Activated T-cell treated with anti-CD3 and anti-CD28 coated beads, Interleukin-2, amount 50 U/mL, for 1 hour (primary cell): ENCODE results near the gene EPOP.

Experiments
- DNase-seq: peaks from one replicate; pipeline ENCODE4 v3.0.0-alpha.2; 2020

EPOP gene

DNA sequence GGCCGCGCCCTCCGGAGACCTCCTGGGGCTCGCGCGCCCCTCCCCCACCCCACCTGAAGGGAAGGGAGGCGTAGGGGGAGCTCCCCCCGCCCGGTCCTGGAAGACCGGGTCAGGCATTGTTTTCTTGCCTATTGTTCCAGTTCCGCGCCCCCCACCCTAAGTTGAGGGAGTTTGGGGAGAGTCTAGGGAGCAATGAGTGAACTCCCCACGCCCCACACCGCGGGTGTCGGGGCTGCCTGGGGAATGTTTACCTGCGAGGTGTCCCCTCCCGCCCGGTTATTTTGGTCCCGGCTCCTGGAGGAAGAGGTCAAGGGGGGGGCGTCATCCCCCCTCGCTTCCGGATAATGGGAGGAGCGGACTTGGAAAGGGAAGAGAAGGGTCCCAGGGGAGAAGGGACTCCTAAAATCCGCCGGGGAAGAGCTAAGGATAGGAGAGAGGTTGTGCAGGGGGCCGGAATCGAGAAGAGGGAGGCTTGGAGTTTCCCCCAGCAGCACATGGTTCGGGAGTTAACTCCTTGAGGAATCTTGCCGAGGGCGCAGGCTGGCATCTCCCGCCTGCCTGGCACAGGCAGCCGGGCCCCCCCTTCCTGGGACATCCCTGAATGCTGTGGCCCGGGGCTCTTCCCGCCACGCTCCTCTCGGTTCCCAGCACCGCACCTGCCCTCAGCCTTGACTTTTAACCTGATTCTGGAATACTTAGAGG lies 31.2 kb upstream of the EPOP start:
- no peak for DNase-seq

DNA sequence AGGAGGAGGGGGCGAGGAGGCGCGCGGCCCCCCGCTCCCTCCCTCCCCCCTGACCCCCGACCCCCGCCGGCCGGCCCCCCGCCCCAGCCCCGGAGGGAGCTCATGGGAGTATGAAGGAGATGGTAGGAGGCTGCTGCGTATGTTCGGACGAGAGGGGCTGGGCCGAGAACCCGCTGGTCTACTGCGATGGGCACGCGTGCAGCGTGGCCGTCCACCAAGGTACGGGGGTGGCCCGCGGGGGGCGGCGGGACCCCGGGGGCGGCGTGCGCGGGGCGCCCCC lies 30.7 kb upstream of the EPOP start:
- no peak for DNase-seq

DNA sequence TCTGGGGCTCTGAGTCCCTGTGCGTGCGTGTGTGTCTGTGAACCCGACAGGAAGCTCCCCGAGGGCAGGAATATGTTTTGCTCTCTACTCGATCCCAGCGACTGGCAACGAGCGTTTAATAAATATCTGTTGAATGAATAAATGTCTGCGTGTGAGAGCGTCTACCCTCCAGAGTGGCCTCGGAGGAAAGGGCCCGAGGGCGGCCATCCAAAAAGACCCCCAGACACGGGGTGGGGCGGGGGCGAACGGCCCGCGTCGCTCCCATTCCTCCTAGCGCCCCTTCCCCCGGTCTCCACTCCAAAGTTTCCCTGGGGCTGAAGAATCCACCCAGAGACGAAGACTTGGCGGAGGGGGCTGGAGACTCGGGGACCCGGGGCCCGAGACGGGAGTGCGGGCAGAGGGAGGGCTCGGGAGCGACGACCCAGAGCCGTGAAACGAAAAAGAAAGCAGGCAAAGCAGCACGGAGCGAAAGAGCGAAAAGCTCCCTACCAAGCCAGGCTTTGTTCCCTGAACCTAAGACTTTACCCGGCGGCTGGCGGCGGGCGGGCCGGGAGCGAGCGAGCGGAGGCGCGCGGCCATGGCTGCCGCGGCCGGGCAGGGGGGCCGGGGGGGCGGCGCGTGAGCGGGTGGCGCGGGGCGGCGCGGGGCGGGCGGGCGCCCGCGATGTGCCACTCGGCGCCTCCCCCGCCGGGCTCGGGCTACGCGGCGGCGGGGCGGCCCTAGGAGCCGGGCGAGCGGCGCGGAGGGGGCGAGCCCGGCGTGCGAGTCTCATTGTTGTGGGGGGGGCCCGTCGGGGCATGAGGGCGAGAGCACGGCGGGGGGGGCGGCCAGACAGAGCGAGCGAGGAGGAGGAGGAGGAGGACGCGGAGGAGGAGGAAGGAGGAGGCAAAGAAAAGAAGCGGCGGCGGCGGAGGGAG lies 30.1 kb upstream of the EPOP start, which contains the start of gene MLLT6:
Gene MLLT6, plus strand, starts transcription at position 668 of the 917 bp plus-strand sequence. CDS start 360 bp downstream, outside the sequence.
- peak; percentile 84 for DNase-seq

DNA sequence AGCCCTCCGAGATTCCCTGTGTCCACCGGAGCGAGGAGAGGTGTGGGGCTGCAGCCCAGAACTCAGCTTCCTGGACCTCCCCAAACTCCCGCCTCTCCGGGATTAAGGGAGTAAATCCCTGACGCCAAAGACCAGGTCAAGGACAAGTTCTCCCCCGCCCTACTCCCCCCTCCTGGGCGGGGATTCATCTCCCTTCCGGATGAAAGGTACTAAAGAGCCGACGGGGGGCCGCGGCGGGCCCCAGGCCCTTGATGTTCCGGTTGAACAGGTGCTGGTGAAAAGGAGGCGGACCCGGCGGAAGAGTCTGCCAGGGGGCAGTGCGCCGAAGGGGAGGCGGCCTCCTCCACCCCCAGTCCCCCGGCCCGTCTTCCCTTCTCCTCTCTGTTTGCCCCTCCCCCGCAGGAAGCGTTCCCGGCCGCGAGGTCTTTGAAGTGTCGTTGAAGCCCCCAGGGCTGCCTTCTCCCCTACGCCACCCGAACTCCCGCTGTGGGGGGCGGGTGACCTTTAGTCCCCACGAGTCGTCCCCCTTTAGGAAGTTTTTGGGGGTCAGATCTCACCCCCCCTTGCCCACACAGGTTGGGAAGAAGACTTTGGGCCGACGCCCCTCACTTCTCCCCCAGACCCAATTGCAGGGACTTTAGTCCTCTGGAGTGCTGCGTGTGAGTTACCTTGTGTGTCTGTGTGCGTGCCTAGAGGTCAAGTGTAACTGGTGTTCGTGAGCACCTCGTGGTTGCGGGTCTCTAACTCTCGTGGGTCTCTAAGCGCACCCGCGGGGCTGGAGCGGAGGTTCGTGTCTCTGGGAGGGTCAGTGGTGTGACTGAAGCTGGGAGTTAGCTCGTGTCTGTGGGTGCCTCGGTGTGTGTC lies 29.2 kb upstream of the EPOP start:
- peak; percentile 67 for DNase-seq

DNA sequence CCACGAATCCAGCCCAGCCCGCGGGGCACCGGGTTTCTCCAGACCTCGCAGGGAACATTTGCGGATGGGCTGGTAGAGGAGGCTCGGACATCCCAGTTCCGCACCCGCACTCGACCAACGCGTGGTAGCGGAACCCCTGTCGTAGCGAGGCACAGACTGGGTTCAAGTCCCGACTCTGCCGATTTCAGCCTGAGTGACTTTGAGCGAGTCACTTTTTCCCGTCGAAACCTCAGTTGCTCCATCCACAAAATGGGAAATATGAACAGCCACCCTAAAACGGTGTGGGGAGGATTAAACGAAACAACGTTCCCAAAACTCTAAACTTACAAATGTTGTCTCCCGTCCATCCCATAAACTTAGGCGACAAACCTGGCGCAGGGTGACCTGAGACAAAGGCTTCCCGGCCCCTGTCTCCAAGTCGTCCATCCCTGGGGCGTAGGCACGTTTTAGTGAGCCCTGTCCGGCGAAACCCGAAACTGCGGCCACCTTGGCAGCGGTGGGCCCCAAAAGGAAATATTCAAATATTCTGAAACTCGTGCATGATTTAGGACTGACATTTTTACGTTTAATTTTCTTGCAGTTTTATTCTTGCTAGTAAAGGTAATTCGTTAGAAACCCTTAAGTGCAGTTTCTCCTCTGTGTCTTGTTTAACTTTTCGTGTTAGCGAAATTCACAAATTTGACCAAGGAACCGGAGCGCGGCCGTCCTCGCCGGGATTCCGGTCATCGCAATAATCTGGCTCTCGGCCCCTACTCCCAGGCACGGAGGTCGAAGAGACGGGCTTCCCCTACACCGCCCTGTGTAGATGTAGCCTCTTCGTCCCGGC lies 28.4 kb upstream of the EPOP start:
- DNase-seq = peak; percentile 30

DNA sequence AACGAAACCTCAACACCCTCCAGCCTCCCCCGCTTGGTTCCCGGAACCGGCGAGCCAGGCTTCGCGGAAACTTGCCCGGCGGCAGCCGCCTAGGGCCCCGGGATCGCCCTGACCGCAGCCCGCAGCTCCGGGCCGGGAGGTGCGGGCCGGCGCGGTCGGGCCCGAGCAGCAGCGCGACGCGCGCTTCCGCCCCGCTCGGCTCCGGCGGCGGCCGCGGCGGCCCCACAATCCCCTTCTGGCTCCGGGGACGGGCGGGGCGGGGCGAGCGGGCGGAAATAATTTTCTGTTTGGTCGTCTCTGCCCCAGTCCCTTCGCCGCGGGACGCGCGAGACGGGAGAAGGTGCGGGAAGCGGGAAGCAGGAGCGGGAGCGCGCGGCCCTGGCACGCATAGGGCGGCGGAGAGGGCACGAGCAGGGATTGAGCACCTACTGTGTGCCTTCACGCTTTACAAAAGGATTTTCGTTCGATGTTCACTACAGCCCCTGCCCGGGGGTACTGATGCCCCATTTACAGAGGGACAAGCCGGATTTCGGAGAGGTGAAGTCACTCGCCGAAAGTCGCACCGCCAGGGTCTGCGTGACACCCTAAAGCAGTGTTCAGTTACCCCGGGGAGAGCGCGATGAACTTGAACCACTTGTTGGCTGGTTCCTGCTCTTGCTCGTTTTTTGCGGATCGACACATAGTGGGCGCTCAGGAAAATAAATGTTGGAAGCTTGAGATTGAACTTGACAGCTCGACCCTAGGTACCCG lies 27.6 kb upstream of the EPOP start:
- DNase-seq = peak; percentile 82

DNA sequence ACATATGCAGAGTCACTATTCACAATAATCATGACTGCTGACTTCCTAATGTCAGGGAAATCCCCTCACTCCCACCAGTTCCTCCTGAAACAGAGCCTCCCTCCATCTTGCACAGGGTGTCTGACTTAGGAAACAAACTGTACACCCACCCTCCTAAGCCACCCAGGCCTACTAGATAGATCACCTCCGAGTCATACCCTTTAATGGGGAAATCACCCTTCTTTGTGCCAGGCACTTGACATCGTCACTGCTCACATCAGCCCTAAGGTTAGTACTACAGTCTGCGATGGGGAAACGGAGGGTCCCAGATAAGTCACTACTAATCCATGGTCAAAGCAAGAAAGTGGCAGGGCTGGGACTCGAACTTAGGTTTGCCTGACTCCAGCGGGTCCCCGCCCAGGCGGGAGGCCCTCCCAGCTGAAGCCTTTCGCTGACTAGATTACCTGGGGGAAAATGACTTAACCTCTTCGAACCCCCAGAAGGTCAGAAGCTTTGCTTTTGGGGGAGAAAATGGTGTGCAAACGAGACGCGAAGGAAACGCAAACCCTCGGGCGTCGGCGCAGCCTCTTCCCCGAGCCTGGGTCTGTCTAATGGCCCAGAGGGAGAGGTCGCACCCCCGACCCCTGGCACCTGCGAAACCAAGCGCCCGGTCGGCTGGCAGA lies 26.9 kb upstream of the EPOP start:
- DNase-seq = peak; percentile 78

DNA sequence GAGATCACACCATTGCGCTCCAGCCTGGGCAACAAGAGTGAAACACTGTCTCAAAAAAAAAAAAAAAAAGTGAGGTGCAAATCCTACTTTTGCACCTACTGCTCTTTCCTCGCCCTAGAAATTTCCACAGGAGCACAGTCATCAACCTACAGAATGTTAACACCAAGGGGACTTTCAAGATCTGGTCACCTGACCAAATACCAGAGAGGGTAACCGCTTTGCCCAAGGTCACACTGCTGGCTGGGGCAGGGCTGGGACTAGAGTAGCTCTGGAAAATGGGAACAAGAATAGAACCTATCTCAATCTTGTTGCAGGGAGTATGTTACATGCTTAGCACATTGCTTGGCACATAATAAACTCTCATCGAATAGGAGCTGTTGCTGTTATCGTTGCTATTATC lies 24.0 kb upstream of the EPOP start:
- no peak for DNase-seq

DNA sequence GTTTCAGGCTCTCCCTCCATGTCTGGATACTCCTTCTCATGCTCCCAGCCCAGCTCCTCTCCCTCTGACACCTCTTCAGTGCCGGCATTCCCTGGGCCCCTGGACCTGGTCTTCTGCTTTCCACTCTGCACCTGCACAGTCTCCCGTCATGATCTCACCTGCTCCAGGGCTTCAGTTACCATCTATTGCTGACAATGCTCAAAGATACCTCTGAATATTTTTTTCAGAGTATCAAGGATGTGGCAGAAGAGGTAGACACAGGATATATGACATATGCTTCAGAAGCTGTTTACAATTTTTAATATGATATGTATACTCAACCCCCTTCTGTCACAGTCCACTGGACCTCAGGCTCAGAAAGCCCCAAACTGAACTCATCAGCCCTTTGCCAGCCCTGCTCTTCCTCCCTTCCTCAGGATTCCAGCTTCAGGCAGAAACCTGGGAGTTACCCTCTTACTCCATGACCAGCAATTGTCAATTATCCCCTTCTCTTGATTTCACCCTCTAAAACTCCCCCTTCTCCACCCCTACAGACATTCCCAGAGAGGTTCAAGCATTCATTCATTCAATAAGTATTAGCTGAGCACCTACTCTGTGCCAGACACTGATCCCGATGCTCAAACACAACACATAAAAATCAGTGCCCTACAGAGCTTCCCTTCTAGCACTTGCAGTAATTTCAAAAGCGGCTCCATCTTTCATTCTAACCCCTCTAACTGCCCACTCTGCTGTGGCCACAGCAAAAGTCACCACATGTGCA lies 22.5 kb upstream of the EPOP start:
- DNase-seq = no peak

DNA sequence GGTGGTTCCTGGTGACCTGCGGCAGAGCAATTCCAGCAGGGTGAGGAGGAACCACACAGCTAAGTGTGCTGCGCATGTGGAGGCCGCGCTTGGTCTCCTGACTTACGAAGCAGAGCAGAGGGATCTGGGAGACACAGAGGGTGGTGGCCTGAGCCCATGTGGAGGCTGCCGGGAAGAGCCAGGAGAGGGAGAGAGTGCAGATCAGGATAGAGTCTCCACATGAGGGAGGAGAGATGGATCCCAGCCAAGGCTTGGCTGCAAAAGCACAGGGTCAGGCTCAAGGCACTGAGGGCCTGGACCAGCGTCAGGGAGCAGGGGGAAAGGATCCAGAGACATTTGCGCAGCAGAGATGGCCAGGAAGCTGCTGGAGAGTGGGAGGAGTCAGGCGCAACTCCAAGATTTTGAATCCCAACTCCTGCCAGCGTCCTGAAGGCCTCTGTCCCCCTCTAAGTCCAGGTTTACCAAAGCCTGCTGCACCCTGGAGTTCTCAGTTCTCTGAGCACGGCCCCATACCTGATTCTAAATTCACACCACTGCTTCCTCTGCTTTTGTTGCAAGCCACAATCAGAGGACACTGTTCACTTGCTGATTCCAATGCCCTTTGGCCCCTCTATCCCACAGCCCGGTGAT lies 19.1 kb upstream of the EPOP start:
- no peak for DNase-seq

DNA sequence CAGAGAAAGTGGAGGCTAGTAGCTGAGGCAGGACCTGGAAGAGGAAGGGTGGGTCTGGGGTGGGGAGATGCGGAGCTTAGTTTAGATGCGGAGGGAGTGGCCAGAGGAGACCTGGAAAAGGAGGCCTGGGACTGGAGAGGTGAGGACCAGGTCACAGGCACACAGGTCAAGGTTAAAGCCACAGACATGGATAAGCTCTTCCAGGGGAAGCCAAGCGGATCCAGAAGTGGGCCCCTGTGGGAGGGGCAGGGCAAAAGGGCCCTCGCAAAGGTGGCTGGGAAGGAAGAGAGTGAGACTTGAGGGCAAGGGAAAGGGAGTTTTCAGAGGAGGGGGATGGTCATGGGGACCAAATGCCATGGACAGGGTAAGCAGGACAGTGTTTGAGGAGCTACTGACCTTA lies 16.4 kb upstream of the EPOP start:
- DNase-seq = no peak

DNA sequence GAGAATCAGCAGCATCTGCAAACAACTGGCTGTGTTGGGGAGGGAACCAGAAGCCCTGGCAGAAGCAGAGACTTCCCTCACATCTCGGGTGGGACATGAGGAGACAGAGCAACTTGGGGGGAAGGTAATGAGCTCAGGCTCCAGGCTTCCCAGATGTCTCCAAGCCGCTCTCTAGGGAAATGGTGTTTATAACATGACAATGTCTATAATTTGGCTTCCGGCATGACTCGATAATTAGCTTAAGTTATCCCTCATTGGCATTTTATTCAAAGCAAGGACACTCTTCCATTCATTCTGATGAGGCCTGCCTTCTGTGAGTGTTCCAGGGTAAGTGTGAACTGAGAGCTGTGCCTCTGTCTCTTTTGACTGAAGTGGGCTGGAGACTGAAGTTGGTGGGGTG lies 15.6 kb upstream of the EPOP start:
- no peak for DNase-seq

DNA sequence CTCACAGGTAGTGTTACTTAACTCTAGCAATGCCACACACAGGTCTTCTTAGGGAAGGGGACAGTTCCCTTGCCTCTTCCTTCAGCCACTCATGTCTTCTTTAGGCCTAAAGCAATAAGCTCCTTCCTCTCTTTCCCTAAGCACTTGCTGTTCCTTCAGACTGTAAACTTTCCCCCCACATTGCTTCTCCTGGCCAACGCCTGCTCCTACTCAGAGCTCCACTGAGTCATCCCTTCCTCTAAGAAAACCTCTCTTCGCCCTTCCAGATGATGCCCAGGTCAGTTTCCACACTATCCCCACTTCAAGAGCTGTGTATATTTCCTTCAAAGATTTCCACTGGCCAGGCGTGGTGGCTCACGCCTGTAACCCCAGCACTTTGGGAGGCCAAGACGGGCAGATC lies 12.5 kb upstream of the EPOP start:
- no peak for DNase-seq

DNA sequence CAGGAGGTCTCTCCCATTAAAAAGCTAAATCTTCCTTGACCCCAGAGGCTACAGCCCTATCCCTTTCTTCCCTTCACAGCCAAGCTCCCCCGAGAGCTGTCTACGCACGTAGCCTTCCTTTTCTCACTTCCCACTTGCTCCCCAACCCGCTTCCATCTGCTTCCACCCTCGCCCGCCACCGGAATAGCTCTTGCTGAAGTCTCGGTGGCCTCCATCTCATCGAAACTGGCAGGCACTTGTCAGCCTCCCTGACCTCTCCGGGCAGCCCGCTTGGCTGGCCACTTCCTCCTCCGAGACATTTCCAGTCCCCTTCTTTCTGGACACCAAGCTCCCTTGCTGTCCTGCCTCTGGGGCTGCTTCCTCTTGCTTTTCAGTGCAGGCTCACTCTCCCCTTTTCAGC lies 10.7 kb upstream of the EPOP start:
- no peak for DNase-seq

DNA sequence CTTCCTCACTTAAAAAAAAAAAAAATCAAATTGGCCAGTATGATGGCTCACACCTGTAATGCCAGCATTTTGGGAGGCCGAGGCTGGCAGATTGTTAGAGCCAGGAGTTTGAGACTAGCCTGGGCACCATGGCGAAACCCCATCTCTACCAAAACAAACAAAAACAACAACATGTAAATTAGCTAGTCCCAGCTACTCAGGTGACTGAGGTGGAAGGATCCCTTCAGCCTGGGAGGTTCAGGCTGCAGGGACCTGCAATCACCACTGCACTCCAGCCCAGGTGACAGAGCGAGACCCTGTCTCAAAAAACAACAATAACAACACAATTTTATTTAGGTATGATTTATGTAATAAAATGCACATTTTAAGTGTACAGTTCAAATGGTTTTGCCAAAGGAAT lies 6.3 kb upstream of the EPOP start:
- DNase-seq = no peak

DNA sequence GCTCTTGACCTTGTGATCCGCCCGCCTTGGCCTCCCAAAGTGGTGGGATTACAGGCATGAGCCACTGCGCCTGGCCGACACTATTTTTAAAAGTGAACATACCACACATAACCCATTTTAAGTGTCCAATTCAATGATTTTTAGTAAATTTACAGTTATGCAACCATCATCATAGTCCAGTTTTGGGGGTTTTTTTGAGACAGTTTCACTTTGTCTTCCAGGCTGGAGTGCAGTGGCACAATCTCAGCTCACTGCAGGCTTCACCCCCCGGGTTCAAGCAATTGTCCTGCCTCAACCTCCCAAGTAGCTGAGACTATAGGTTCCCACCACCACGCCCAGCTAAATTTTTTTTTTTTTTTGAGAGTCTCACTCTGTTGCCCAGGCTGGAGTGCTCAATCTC lies 3.1 kb upstream of the EPOP start:
- no peak for DNase-seq

DNA sequence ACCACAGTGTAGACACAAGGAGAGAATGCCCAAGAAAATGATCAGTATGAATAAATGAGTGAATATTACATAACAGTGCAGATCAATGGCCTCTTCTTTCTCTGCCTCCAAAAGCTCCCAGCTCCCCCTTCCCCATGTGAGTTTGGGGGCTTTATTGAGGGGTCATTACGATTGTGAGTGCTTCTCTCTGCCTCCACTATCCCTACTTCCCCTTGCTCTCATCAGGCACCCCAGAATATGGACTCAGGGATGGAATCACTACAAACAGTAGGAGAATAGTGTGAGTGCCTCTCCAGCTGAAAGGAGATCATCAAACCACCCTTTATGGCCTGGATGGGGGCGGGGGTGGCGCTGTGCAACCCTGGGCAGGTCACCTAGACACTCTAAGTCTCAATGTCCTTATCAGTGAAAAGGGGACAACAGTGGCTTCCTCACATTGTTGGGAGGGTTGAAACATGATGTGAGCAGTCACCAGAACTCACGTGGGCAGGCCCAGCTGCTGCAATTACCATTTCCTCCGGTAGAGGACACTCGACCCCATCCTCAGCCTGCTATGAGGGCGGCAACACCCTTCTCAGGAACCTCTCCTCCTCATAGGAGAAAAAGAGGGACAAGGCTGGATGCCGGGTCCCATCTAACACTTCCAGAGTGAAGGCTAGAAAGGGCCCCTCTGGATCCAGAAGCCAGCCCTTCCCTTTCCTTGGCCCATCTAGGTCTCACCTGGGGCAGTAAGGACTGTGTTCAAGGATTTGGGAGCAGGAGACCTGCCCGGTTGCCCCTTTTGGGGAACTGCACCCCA lies 2.1 kb upstream of the EPOP start:
- DNase-seq = peak; percentile 83

DNA sequence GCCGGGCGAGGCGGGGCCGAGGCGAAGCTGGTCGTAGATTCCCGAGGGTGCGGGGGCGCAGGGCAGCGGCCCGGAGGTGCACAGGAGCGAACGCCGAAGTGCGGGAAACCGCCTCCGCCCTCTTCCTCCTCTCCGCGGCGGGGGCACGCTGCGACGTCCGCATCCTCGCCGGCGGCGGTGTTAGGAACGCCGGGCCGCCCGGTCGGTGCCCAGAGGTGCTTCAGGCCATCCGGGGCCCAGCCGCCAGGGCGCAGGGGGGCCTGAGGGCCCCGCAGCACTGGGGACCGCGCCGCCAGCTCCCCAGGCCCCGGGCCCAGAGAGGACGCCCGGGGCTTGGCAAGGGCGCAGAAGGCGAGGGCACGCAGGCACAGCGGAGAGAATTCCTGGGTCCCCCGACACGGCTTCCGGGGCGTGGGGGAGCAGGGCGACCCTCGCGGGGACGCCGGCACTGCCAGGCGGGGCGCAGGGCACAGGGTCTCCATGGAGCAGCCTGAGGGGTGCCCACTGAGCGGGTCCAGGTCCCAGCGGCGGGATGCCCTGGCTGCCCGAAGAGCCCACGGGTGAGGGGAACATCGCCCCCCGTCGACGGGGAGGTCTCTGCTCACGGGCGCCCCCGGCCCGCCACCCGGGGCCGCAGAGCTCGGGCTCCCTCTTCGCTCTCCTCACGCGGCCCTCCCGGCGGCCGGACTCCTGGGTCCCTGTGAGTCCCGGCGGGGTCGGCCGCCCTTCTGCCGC lies 576 bp downstream of the EPOP start:
- DNase-seq = peak; percentile 53

DNA sequence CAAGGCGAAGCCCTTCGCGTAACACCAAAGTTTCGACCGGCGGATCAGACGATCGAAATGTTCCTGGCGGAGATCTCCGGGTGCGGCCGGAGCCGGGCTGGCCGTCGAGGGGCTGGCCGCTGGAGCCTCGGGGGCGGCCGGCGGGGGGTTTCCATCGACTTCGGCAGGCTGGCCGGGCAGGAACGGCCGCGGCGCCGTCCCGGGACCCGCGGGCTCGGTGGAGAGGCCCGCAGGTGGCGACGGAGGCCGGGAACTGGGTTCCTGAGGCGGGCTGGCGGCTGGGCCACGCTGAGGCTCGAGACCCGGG lies 1.1 kb downstream of the EPOP start:
- no peak for DNase-seq
